ENCODE measurements around the gene LMNTD2. TPM values are rescaled to one million over a fixed set of nuclear protein-coding genes. Genes with fewer than 3 reads are reported as not detected.

The LMNTD2 gene
- total and polyA plus RNA-seq, 2 donors (not counting 3 experiments of a cell fraction or from before 2014, with no cell fraction given): 2.1 to 2.6 TPM

- dilution Hi-C loops (cut with MboI; ENCODE audit: extremely low pct_ligation_motif_present, low sequenced_read_pairs): no loop called here
Observed at GRCh38 chr11:530960-531831, 29.3 kb downstream of the LMNTD2 start.

DNA sequence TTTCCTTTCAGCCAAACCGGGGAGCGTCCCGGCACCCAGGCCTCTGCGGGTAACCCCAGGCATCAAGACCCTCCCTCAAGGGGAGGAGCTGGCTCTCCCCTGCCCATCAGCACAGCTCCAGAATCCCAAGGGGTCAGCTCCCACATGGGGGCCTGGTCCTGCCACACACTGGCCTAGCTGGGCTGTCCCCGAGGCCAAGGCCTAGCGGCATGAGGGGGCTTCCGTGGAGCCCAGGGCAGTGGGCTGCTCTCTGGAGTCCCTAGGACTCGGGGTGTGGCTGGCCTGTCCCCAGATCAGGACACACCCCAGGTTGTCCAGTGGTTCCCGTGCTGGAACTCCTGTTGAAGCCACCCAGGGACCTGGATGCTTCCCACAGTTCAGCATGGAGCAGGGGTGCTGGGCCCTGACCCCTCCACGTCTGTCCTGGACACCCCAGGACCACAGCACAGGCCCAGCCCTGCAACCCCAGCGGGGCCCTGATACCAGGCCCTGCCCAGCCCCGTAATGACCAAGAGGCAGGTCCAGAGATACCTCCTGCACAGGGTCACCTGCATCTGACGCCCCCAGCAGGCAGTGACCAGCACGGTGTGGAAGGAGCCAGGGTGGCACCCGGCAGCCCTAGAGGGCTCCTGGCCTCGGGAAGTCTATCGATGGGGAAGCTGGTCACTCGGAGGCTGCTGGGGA is 30.7 kb downstream of the LMNTD2 start:
- no peak for DNase-seq (ENCODE audit: low read depth, low spot score)
- Histone ChIP-seq H4K20me1 (replicated peaks; ENCODE audit: control insufficient read depth, extremely low read depth, insufficient read depth, low read length) (no peaks in the 10 kb centered on the region), H2AFZ (ENCODE audit: low read depth, low read length) (no peak overlapping the region), H3K36me3 (ENCODE audit: control insufficient read depth in 2 of 2, extremely low read depth in 1 of 2, insufficient read depth in 2 of 2, low read length in 2 of 2) (peaks cover 4 to 18% of the 10 kb centered on the region in 2 experiments), H3K9me1 (replicated peaks; ENCODE audit: control insufficient read depth, extremely low read depth, insufficient read depth, low read length) (no peaks in the 10 kb centered on the region), H3K9me3 (replicated peaks; ENCODE audit: control insufficient read depth, insufficient read depth, low read length) (no peaks in the 10 kb centered on the region), H3K27ac (ENCODE audit: insufficient read depth, low read depth, low read length) (no peak overlapping the region), H3K79me2 (ENCODE audit: control insufficient read depth, insufficient read depth, low read length) (peaks cover 15% of the 10 kb centered on the region), H3K9ac (replicated peaks; ENCODE audit: extremely low read depth, insufficient read depth, low read length) (no peak overlapping the region), H3K4me2 (ENCODE audit: insufficient read depth, low read length) (no peak overlapping the region), H3K4me3 (replicated peaks in 1 of 3; ENCODE audit: insufficient read depth in 1 of 3, low read depth in 1 of 3, low read length in 3 of 3) (no peak overlapping the region), H3K27me3 (ENCODE audit: control insufficient read depth in 2 of 2, insufficient read depth in 2 of 2, low read length in 2 of 2) (no peaks in the 10 kb centered on the region), H3K4me1 (ENCODE audit: control insufficient read depth, extremely low read depth, insufficient read depth, low read length) (peaks cover 4% of the 10 kb centered on the region)
- dilution Hi-C loops (cut with MboI; ENCODE audit: extremely low pct_ligation_motif_present, low sequenced_read_pairs) (no loop called here), intact Hi-C loops (cut with micrococcal nuclease) (no loop called here)
- no TSS peak for BruUV-seq (replicated peaks)
- TF ChIP-seq JUN (IDR thresholded peaks at IDR 0.05; ENCODE audit: borderline replicate concordance, insufficient read depth, insufficient read length, low read depth): no peak
- TF ChIP-seq GATA2 (IDR thresholded peaks at IDR 0.05; ENCODE audit: insufficient read depth, insufficient read length, low read depth, low read length): no peak
- TF ChIP-seq POLR2A (IDR thresholded peaks at IDR 0.05; ENCODE audit: low read depth, low read length): no peak
- TF ChIP-seq FOS (IDR thresholded peaks at IDR 0.05; ENCODE audit: borderline replicate concordance, insufficient read depth, low read length): no peak
- TF ChIP-seq POLR2AphosphoS5 (IDR thresholded peaks at IDR 0.05; ENCODE audit: insufficient read depth, low read depth, low read length): no peak
- TF ChIP-seq, protein P1, sequence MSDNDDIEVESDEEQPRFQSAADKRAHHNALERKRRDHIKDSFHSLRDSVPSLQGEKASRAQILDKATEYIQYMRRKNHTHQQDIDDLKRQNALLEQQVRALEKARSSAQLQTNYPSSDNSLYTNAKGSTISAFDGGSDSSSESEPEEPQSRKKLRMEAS (IDR thresholded peaks at IDR 0.05; ENCODE audit: insufficient read depth, insufficient read length): no peak
- no peak for TF ChIP-seq EZH2 (IDR thresholded peaks at IDR 0.05; ENCODE audit: borderline replicate concordance, low read depth, low read length, severe bottlenecking)
- TF ChIP-seq CTCF (IDR thresholded peaks at IDR 0.05; ENCODE audit: extremely low read depth in 1 of 2, insufficient read depth in 1 of 2, low read depth in 1 of 2, low read length in 2 of 2): no peak
- TF ChIP-seq MYC (IDR thresholded peaks at IDR 0.05; ENCODE audit: low read depth, low read length): no peak
- POLR2A ChIA-PET: no interaction called here
- no peak for FAIRE-seq
- CTCF ChIA-PET: no interaction called here

More at GRCh38 chr11:530960-531831, 29.3 kb downstream of the LMNTD2 start:
- Histone ChIP-seq H3K79me2 (ENCODE audit: control insufficient read depth, insufficient read depth, low read length) (peaks cover 16% of the 10 kb centered on the region), H3K27ac (ENCODE audit: insufficient read depth, low read depth, low read length) (no peak overlapping the region), H3K4me1 (ENCODE audit: control insufficient read depth, extremely low read depth, insufficient read depth, low read length) (peaks cover 4% of the 10 kb centered on the region), H4K20me1 (replicated peaks; ENCODE audit: control insufficient read depth, extremely low read depth, insufficient read depth, low read length) (no peaks in the 10 kb centered on the region), H3K9me1 (replicated peaks; ENCODE audit: control insufficient read depth, extremely low read depth, insufficient read depth, low read length) (no peaks in the 10 kb centered on the region), H3K4me3 (replicated peaks in 1 of 3; ENCODE audit: insufficient read depth in 1 of 3, low read depth in 1 of 3, low read length in 3 of 3) (no peak overlapping the region), H3K27me3 (ENCODE audit: control insufficient read depth in 2 of 2, insufficient read depth in 2 of 2, low read length in 2 of 2) (no peaks in the 10 kb centered on the region), H3K9me3 (replicated peaks; ENCODE audit: control insufficient read depth, insufficient read depth, low read length) (no peaks in the 10 kb centered on the region), H3K9ac (replicated peaks; ENCODE audit: extremely low read depth, insufficient read depth, low read length) (no peak overlapping the region), H3K4me2 (ENCODE audit: insufficient read depth, low read length) (no peak overlapping the region), H2AFZ (ENCODE audit: low read depth, low read length) (no peak overlapping the region), H3K36me3 (ENCODE audit: control insufficient read depth in 2 of 2, extremely low read depth in 1 of 2, insufficient read depth in 2 of 2, low read length in 2 of 2) (peaks cover 4 to 18% of the 10 kb centered on the region in 2 experiments)
- ChIA-PET POLR2A (no interaction called here), CTCF (no interaction called here)
- TF ChIP-seq FOS (IDR thresholded peaks at IDR 0.05; ENCODE audit: borderline replicate concordance, insufficient read depth, low read length) (no peak), POLR2A (IDR thresholded peaks at IDR 0.05; ENCODE audit: low read depth, low read length) (peak; percentile 31), MYC (IDR thresholded peaks at IDR 0.05; ENCODE audit: low read depth, low read length) (no peak)
- FAIRE-seq: no peak
- no TSS peak for BruUV-seq (replicated peaks)
- intact Hi-C loops (cut with micrococcal nuclease): no loop called here
- DNase-seq (ENCODE audit: low read depth, low spot score): no peak
